ENCODE measurements around the gene TMEM33.

The TMEM33 gene

GRCh38 chr4:41990365-41991111, 55.3 kb downstream of the TMEM33 start, which contains the start of gene SLC30A9 (continued):
- TF ChIP-seq, protein P1, sequence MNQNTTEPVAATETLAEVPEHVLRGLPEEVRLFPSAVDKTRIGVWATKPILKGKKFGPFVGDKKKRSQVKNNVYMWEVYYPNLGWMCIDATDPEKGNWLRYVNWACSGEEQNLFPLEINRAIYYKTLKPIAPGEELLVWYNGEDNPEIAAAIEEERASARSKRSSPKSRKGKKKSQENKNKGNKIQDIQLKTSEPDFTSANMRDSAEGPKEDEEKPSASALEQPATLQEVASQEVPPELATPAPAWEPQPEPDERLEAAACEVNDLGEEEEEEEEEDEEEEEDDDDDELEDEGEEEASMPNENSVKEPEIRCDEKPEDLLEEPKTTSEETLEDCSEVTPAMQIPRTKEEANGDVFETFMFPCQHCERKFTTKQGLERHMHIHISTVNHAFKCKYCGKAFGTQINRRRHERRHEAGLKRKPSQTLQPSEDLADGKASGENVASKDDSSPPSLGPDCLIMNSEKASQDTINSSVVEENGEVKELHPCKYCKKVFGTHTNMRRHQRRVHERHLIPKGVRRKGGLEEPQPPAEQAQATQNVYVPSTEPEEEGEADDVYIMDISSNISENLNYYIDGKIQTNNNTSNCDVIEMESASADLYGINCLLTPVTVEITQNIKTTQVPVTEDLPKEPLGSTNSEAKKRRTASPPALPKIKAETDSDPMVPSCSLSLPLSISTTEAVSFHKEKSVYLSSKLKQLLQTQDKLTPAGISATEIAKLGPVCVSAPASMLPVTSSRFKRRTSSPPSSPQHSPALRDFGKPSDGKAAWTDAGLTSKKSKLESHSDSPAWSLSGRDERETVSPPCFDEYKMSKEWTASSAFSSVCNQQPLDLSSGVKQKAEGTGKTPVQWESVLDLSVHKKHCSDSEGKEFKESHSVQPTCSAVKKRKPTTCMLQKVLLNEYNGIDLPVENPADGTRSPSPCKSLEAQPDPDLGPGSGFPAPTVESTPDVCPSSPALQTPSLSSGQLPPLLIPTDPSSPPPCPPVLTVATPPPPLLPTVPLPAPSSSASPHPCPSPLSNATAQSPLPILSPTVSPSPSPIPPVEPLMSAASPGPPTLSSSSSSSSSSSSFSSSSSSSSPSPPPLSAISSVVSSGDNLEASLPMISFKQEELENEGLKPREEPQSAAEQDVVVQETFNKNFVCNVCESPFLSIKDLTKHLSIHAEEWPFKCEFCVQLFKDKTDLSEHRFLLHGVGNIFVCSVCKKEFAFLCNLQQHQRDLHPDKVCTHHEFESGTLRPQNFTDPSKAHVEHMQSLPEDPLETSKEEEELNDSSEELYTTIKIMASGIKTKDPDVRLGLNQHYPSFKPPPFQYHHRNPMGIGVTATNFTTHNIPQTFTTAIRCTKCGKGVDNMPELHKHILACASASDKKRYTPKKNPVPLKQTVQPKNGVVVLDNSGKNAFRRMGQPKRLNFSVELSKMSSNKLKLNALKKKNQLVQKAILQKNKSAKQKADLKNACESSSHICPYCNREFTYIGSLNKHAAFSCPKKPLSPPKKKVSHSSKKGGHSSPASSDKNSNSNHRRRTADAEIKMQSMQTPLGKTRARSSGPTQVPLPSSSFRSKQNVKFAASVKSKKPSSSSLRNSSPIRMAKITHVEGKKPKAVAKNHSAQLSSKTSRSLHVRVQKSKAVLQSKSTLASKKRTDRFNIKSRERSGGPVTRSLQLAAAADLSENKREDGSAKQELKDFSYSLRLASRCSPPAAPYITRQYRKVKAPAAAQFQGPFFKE (tag by site-specific recombination; IDR thresholded peaks at IDR 0.05; ENCODE audit: borderline replicate concordance), result no peak
- TF ChIP-seq ZNF600 (tag by site-specific recombination; IDR thresholded peaks at IDR 0.05) (no peak), KLF8 (tag by site-specific recombination; IDR thresholded peaks at IDR 0.05) (no peak), ZNF292 (tag by site-specific recombination; IDR thresholded peaks at IDR 0.05; ENCODE audit: borderline replicate concordance, low read depth) (no peak), ZNF544 (tag by site-specific recombination; IDR thresholded peaks at IDR 0.05) (no peak), ZNF488 (tag by site-specific recombination; IDR thresholded peaks at IDR 0.05) (no peak), ZNF521 (tag by site-specific recombination; IDR thresholded peaks at IDR 0.05) (no peak), ZNF311 (tag by site-specific recombination; IDR thresholded peaks at IDR 0.05; ENCODE audit: borderline replicate concordance) (no peak), KLF16 (tag by site-specific recombination; IDR thresholded peaks at IDR 0.05) (no peak), EGR2 (tag by site-specific recombination; IDR thresholded peaks at IDR 0.05; ENCODE audit: low read depth) (no peak), BCL11B (tag by site-specific recombination; IDR thresholded peaks at IDR 0.05; ENCODE audit: low read depth) (no peak), ZNF677 (tag by site-specific recombination; IDR thresholded peaks at IDR 0.05) (no peak), ZNF558 (tag by site-specific recombination; IDR thresholded peaks at IDR 0.05) (no peak), ZSCAN30 (tag by site-specific recombination; IDR thresholded peaks at IDR 0.05) (peak; percentile 63; the same call in 1 of the 2 replicates), GFI1B (tag by site-specific recombination; IDR thresholded peaks at IDR 0.05) (no peak), ZNF133 (tag by site-specific recombination; IDR thresholded peaks at IDR 0.05) (no peak)
- TF ChIP-seq, protein P2, sequence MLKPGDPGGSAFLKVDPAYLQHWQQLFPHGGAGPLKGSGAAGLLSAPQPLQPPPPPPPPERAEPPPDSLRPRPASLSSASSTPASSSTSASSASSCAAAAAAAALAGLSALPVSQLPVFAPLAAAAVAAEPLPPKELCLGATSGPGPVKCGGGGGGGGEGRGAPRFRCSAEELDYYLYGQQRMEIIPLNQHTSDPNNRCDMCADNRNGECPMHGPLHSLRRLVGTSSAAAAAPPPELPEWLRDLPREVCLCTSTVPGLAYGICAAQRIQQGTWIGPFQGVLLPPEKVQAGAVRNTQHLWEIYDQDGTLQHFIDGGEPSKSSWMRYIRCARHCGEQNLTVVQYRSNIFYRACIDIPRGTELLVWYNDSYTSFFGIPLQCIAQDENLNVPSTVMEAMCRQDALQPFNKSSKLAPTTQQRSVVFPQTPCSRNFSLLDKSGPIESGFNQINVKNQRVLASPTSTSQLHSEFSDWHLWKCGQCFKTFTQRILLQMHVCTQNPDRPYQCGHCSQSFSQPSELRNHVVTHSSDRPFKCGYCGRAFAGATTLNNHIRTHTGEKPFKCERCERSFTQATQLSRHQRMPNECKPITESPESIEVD (tag by site-specific recombination; IDR thresholded peaks at IDR 0.05), result no peak
- TF ChIP-seq, protein P3, sequence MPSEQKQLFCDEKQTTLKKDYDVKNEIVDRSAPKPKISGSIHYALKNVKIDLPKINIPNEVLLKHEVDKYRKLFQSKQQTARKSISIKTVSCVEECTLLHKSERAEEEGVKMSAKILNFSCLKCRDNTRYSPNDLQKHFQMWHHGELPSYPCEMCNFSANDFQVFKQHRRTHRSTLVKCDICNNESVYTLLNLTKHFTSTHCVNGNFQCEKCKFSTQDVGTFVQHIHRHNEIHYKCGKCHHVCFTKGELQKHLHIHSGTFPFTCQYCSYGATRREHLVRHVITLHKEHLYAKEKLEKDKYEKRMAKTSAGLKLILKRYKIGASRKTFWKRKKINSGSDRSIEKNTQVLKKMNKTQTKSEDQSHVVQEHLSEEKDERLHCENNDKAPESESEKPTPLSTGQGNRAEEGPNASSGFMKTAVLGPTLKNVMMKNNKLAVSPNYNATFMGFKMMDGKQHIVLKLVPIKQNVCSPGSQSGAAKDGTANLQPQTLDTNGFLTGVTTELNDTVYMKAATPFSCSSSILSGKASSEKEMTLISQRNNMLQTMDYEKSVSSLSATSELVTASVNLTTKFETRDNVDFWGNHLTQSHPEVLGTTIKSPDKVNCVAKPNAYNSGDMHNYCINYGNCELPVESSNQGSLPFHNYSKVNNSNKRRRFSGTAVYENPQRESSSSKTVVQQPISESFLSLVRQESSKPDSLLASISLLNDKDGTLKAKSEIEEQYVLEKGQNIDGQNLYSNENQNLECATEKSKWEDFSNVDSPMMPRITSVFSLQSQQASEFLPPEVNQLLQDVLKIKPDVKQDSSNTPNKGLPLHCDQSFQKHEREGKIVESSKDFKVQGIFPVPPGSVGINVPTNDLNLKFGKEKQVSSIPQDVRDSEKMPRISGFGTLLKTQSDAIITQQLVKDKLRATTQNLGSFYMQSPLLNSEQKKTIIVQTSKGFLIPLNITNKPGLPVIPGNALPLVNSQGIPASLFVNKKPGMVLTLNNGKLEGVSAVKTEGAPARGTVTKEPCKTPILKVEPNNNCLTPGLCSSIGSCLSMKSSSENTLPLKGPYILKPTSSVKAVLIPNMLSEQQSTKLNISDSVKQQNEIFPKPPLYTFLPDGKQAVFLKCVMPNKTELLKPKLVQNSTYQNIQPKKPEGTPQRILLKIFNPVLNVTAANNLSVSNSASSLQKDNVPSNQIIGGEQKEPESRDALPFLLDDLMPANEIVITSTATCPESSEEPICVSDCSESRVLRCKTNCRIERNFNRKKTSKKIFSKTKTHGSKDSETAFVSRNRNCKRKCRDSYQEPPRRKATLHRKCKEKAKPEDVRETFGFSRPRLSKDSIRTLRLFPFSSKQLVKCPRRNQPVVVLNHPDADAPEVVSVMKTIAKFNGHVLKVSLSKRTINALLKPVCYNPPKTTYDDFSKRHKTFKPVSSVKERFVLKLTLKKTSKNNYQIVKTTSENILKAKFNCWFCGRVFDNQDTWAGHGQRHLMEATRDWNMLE (tag by site-specific recombination; conservative IDR thresholded peaks at IDR 0.05; ENCODE audit: low read depth), result peak; percentile 80
- TF ChIP-seq, protein P4, sequence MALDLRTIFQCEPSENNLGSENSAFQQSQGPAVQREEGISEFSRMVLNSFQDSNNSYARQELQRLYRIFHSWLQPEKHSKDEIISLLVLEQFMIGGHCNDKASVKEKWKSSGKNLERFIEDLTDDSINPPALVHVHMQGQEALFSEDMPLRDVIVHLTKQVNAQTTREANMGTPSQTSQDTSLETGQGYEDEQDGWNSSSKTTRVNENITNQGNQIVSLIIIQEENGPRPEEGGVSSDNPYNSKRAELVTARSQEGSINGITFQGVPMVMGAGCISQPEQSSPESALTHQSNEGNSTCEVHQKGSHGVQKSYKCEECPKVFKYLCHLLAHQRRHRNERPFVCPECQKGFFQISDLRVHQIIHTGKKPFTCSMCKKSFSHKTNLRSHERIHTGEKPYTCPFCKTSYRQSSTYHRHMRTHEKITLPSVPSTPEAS (tag by site-specific recombination; IDR thresholded peaks at IDR 0.05), result no peak
- TF ChIP-seq, protein P5, sequence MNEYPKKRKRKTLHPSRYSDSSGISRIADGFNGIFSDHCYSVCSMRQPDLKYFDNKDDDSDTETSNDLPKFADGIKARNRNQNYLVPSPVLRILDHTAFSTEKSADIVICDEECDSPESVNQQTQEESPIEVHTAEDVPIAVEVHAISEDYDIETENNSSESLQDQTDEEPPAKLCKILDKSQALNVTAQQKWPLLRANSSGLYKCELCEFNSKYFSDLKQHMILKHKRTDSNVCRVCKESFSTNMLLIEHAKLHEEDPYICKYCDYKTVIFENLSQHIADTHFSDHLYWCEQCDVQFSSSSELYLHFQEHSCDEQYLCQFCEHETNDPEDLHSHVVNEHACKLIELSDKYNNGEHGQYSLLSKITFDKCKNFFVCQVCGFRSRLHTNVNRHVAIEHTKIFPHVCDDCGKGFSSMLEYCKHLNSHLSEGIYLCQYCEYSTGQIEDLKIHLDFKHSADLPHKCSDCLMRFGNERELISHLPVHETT (tag by site-specific recombination; IDR thresholded peaks at IDR 0.05), result no peak
